Sigmoid colon (tissue), 4 donors: ENCODE measurements around the gene SLC25A34.

Experiments
- CTCF ChIP-seq, 4 experiments: fragments of 450-650 bp in 3 of 4; fragments of 200-600 bp in 1 of 4; IDR thresholded peaks; one replicate each; pipeline ENCODE4 v1.5.1; 2016 to 2019; ENCODE audit warnings: antibody characterized with exemption in 4 of 4, mild to moderate bottlenecking in 3 of 4, moderate library complexity in 2 of 4
- EP300 ChIP-seq, 4 donors: sonication (generic); formaldehyde crosslinking; IDR thresholded peaks; one replicate each; pipeline ENCODE4 v1.6.1; 2017; ENCODE audit warnings: antibody characterized with exemption in 4 of 4
- POLR2A ChIP-seq, 2 donors: fragments of 450-650 bp; IDR thresholded peaks; one replicate each; pipeline ENCODE4 v1.6.1; 2016; ENCODE audit warnings: antibody characterized with exemption in 2 of 2, mild to moderate bottlenecking in 2 of 2, moderate library complexity in 2 of 2
- POLR2AphosphoS5 ChIP-seq, 4 donors: sonication (generic); formaldehyde crosslinking; IDR thresholded peaks; one replicate each; pipeline ENCODE4 v1.6.1; 2017; ENCODE audit warnings: antibody characterized with exemption in 4 of 4

- TF ChIP-seq EP300 (IDR thresholded peaks at IDR 0.05), result no peak
- no peak for TF ChIP-seq CTCF (IDR thresholded peaks at IDR 0.05)
- no peak for TF ChIP-seq POLR2A (IDR thresholded peaks at IDR 0.05)
- TF ChIP-seq POLR2AphosphoS5 (IDR thresholded peaks at IDR 0.05), result no peak
Measured at GRCh38 chr1:15751717-15752116, 15.7 kb downstream of the SLC25A34 start.
